Activated CD8-positive, alpha-beta memory T cell treated with anti-CD3 and anti-CD28 coated beads, Interleukin-2, amount 50 U/mL, for 48 hours (primary cell): Measurements from ENCODE around the gene MSMO1.
"Not testable (repeated sequence)": the region's sequence is repeated elsewhere in the genome, so short reads cannot be mapped to it uniquely, and the experiment has no call there.

Experiments
- DNase-seq: peaks from one replicate; pipeline ENCODE4 v3.0.0-alpha.2; 2020

The MSMO1 gene

DNA sequence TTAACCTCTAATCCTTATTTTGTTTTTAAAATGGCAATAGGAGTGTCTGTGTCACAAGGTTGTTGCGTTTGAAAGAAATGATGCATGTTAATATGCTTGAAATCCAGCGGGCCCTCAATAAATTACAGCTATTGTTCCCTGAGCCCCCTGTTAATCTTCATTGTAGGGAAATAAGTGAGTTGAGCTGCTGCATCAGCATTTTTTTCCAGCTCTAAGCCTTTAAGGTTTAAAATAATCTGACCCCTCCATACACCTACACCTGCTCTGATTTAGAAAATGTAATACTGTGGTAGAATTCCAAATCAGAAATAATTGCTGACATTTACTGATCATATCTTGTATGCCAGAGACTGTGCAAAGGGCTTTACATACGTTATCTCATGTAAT lies 2.6 kb upstream of the MSMO1 start:
- no peak for DNase-seq

DNA sequence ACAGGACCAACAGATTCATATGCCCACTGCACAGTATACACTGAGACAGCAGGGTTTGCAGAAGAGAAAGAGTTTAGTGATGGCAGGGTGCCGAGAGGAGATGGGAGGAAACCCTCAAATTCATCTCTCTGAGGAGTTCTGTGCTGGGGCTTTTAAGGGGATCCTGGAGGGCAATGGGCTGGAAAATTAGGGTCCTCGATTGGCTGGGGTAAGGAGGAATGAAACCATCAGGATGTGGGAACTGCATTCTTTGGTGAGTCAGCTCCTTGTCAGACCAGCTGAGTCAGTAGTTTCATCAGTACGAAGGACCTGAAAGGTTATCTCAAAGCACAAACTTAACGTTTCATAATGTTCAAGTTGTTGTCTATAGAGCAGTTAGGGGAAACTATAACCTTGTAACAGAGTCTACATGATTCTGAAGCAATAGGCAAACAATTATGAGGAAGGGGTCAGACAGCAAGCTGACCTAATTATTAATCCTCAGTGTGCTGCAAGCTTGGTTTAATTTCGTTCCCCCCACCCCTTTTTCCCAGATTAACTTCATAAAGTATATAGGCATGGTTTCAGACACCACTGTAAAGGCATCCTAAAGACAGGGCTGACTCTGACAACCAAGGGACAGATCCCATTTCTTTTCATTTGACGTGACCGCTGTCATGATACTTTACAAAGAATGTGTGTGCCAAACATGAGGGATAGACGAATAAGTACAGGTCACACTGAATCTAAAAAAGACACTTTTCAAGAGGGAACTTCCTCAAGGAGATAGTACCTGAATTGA lies 1.5 kb upstream of the MSMO1 start:
- no peak for DNase-seq

DNA sequence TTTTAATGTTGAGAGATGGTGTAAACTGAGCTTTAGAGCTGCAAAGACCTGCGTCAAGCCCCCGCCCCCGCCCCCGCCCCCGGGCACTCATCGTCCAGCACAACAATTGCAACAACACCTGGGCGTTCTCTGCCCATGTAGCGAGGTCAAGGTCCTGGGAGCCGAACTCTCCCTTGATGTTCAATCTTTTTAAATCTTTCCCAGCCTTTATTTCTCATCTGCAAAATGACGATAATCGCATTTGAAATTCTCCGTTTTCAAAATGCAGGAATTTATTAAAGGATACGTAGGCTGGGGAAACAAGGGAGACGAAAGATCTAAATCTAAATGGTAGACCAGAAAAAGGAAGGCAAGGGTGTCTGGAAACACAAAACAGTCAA lies 648 bp upstream of the MSMO1 start:
- DNase-seq, result no peak

DNA sequence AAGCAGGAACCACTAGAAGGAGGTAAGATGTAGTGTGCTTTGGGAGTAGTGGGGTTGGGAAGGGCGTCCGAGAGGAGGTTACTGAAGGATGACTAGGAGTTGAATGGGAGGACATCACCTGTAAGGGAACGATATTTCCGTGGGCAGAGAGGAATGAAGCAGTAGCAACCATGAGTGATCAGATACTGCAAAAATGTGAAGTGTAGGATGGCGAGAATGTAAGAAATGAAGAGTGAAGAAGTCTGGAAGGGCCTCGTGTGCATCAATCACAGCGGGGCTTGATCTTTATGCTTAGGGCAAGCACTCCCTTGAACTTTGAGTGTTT lies 594 bp downstream of the MSMO1 start:
- DNase-seq, result no peak

DNA sequence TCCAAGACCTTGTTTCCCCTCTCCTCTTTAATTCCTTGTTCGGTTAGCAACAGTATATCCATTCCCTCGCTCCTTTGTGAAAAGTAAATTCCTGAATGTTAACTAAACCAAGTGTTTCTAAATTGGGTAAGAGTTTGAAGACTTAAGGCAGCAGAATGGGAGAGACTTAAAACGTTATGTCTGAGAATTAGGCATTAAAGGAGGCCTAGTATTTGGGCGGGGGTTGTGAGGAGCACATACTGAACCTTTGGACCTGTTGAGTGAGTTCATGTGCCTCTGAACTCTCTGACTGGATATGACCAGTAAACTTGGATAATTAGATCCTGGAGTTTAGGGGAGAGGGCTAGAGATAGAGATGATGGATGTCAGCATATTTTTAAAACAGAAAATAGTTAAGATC lies 1.2 kb downstream of the MSMO1 start:
- DNase-seq, result no peak

DNA sequence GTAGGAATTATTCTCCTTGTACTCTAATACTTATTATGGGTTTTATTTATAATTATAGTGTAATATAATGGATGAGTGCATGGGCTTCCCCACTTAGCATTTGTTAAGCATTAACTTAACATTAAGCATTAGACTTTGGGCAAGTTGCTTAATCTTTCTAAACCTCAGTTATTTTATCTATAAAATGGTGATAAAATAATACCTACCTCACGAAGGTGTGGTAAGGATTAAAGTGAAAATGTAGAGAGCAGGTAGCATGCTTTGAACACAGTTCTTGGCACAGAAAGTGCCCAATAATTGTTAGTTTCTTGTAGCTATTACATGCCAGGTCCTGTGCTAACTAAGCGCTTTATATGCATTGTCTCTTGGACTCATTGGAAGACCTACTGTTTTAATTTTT lies 2.6 kb downstream of the MSMO1 start:
- DNase-seq, result no peak

DNA sequence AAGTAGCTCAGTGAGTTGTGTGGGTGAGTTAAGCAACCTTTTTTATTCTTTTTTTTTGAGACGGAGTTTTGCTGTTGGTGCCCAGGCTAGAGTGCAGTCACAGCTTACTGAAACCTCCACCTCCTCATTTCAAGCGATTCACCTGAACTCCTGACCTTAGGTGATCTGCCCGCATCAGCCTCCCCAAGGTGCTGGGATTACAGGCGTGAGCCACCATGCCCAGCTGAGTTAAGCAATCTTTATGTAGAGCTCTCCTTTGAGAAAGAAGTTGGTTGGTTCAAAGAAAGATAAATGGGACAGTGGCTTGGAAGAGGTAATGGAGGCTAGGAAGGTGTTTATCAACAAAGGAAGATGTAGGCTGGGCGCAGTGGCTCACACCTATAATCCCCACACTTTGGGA lies 3.2 kb downstream of the MSMO1 start:
- no peak for DNase-seq

DNA sequence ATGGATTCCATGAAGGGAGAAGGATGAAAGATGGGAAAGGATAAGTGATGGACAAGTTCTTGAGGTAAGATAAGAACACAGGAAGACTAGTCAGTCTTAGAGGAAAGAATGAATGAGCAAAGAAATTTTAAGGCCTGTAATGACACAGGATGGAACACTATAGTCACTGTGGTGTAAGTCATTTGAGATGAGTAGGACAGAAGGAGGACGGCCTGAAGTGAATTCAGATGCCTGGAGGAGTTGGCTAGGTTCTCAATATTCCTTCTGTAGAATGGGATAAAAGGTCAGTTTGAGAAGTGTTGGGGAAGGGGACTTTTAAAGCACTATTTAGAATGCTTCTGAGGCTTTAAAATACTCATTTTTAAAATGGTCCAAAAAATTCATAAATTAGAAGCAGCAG lies 3.9 kb downstream of the MSMO1 start:
- DNase-seq, result no peak

DNA sequence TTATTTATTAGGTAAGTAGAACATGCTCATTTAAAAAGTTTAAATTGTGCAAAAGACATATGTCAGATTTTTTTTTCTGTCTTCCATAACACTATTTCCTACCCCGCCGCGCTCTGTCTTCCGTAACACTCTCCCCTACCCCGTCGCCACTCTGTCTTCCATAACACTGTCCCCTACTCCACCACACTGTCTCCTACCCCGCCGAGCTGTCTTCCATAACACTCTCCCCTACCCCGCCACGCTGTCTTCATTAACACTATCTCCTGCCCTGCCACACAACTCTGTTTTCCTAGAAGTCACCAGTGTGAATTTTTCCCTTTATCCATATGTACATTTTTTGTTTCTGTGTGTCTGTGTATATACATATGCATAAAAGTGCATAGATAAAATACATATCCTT lies 4.4 kb downstream of the MSMO1 start:
- DNase-seq, result no peak

DNA sequence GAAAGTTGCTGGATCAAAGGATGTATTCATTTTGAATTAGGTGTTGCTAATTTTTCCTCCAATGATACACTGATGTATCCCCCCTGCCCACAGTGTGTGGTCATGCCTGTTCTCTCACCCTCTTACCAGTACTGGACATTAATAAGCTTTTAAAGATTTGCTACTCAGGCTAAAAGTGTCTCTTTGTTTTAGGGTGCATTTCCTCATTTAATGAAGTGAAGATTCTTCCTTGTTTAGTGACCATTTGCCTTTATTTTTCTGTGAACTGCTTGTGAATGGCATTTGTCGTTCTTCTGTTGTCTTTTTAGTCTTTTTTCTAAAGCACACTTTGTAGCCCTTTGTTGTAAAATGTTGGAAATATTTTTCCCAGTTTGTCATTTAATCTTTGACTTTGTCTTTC lies 5.0 kb downstream of the MSMO1 start:
- DNase-seq, result no peak

DNA sequence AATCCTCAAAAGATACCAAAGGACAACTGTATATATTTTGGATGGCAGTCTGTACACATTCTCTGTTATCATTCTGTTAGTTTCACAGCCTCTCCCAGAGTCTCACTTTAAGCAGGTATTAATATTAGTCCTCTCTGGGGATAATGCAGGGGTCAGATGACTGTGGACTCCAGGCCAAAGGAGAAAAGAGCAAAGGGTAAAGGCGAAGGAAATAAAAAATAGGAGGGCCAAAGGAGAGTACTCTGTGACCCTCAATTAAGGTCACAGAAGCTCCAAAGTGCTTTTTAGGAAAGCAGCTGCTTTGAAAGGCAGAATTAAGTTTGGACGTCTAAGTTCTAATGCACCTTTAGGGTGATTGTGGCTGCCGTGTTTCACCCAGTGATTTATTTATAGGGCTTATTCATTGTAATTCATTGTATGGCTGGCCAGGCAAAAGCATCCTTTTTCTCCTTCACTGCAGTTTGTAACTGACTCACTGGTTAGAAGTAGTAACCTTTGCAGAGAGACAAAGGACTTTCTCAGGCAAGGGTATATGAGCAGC lies 7.8 kb downstream of the MSMO1 start:
- no peak for DNase-seq

DNA sequence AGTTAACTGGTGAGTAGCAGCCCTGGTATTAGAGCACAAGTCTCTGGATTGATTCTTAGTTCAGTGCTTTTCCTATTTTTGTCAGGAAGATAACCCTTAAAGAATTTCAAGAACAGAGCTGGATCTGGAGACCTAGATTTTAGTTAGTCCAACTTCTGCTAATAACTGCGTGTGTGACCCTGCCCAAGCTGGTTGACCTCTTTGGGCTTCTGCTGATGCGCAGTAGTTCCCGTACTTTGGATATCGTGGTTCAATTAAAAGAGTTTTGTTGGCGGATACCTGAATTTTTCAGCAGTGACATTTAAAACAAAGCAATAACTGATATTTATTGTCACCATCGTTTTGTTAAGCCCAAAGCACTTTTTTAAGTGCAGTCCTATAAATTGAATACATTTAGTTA lies 9.3 kb downstream of the MSMO1 start:
- no peak for DNase-seq

DNA sequence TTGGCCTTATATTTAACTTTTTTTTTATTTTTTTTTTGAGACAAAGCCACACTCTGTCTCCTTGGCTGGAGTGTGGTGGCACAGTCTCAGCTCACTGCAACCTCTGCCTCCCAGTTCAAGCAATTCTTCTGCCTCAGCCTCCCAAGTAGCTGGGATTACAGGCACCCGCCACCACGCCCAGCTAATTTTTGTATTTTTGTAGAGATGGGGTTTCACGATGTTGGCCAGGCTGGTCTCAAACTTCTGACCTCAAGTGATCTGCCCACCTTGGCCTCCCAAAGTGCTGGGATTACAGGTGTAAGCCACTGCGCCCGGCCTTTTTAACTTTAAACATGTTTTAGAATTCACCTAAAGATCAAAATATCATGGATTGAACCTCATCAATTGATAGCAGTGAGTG lies 14.9 kb downstream of the MSMO1 start:
- not testable (repeated sequence) for DNase-seq

DNA sequence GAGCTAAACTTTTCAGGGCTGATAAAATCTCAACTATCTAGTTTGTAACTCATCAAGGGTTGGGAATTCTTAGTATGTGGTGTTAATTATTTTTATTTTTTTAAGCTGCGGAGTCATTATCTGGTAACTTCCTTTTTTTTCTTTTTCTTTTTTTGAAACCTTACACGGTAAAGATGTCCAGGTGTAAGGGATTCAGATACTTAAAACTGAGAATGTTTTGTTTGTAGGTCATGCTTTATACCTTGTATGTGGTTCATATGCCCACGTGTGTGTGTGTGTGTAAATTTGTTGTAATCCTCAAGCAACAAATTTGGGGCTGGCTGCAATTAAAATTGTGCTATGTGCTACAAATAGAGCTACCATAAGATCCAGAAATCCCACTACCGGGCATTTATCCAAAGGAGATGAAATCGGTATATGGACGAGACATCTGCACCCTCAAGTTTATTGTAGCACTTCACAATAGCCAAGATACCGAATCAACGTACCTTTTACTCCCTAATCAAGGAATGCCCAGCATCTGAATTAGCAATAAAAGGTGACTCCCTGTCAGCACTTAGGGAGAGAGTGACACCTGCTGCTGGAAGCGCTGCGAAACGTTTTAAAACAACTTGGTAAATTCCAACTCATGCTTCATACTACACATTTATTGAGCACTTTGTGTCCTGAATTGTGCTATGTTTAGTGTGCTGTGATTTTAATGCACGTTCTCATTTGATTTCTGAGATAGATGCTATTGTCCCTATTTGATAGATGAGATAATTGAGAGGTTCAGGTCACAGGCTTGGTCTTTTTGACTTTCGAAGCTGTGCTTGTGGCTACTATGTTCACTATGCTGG lies 16.1 kb downstream of the MSMO1 start:
- DNase-seq, result no peak

DNA sequence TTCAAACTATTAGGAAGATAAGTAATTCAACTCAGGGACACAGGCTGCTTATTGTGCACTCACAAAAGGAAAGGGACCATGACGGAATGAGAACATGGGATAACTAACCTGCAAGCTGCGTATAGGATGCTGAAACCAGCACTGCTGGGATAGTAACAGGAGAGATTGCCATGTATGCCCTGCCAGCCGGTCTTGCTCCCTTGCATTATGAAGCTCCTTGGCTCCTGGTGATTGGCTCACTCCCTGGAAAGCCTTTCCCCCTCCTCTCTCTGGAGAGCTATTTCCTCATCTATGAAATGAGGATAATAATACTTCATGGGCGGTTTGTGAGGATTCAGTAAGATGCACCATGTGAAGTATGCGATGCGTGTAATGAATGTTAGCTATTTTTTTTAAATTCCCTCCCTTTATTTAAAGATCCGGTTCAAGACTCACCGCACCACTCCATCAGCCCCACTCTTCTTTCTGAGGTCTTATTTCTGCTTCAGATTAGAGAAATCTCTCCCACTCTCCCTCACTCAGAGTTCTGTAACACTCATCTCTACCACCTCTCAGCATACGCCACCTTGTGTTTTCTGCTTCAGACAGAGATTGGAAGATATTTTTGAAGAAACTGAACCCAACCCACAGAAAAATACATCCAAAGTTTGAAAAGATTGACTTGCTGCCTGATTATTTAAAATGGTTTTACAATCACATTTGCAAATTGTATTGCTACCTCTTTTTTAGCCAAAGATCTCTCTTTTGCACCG lies 18.4 kb downstream of the MSMO1 start:
- DNase-seq, result no peak

DNA sequence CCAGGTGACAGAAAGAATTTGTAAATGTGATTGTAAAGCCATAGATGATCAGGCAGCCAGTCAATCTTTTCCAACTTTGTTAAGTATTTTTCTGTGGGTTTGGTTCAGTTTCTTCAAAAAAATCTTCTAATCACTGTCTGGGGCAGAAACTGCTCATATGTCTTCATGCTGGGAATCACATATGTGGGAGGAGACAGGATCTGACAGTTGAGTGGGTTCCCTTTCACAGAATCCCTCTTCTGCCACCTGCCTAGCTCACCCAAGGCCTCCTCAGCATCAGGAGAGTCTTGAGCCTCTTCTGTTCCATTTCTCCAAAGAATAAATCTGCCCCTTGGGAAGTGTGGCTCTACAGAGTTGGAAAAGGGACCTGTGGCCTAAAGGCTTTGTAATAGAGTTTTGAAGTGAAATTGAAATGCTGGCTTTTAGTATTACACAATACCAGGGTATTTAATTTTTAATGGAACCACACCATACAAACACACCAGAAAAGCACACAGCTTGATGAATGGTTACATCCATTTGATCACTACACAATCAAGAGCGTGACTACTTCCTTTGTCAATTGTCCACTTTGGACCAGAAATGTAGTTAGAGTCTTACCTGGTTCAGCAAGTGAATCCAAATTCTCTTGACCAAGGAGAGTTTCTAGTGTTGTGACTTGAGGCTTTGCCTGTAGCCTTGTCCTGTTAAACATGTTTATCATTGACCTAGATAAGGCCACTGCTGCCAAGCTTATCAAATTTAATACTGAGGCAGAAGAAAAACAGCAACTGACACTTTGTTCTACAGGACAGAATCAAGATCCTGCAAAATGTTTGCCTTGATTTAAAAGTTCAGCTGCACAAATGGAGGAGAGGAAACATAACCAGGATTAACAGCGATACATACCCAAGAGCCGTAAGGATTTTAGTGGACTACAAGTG lies 20.4 kb downstream of the MSMO1 start:
- no peak for DNase-seq

DNA sequence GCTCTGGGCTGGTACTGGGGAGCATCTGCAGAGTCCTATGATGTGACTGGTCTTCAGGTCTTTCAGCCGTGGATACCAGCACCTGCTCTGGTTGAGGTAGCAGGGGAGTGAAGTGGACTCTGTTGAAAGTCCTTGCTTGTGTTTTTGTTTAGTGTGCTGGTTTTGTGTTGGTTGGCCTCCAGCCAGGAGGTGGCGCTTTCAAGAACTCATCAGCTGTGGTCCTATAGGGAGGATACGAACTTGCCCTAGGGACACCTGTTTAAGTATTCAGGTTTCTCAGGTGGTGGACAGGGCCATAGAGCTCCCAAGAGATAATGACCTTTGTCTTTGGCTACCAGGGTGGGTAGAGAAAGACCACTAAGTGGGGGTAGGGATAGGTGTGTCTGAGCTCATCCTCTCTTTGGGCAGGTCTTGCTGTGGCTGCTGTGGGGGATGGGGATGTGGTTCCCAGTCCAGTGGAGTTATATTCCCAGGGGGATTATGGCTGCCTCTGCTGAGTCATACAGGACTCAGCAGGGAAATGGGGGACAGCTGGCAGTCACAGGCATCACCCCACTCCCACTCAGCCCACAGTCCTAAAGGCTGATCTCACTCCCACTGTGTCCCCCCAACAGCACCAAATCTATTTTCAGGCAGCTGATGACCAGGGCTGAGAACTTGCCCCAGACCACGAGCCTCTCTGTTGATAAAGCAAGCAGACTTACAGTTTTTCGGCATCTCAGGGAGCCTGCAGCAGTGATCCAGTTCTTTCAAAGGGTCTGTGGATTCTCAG lies 24.1 kb downstream of the MSMO1 start:
- DNase-seq, result no peak

DNA sequence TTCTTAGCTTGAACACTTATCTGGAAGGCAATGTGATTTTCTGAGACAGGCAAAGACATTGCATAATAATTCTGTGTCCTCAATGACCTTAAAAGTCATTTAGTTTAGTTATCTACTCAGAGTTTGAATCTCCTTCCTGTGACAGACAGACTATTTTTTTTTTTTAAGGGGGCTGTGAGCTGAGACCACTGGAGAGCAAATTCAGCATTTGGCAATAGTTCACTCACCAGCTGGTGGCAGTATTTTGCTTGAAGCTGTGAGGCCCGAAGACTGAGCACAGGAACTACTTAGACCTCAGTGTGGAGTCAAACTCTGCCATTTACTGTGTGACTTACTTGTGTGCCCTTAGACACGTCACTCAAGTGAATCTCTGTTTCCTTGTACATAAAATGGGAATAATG lies 28.4 kb downstream of the MSMO1 start:
- no peak for DNase-seq

DNA sequence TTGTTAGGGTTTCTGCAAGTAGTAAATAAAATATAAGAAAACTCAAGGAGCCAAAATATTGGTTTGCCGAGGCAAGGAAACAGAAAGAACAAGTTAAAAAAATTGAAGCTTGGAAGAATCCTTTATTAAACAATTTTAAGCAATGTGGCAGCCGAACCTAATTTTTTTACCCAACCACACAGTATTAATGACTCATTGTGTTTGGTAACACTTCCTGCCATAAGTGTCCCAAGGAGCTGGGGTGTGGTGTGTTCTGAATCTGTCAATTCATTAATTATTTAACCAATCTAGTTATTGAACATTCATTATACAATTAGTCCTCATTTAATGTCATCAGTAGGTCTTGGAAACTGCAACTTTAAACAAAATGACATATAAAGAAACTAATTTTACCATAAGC lies 32.0 kb downstream of the MSMO1 start:
- DNase-seq, result no peak

DNA sequence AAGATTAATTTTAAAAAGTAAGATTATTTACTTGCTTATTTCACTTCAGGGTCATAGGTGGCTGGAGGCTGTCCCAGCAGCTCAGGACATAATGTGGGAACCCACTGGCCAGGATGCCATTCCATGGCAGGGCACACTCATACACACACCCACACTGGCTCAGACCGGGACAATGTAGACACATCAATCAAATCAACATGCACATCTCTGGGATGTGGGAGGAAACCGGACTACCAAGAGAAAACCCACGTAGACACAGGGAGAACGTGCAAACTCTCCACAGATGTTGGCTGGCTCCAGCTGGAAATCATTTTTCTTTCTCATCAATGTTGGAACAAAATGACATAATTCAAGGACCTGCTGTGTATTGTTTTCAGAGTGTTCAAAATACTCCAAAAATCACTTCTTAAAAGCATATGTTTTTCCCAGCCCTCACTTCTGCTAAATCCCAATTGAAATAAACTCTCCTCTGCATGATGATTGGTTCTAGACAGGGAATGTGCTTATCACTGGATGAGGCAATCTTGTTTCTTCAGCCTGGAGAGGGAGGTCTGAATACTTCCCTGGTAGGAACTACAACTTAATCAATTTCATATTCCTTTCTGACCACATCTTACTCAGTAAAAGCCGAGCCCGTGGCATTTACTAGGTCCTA lies 32.7 kb downstream of the MSMO1 start:
- no peak for DNase-seq

DNA sequence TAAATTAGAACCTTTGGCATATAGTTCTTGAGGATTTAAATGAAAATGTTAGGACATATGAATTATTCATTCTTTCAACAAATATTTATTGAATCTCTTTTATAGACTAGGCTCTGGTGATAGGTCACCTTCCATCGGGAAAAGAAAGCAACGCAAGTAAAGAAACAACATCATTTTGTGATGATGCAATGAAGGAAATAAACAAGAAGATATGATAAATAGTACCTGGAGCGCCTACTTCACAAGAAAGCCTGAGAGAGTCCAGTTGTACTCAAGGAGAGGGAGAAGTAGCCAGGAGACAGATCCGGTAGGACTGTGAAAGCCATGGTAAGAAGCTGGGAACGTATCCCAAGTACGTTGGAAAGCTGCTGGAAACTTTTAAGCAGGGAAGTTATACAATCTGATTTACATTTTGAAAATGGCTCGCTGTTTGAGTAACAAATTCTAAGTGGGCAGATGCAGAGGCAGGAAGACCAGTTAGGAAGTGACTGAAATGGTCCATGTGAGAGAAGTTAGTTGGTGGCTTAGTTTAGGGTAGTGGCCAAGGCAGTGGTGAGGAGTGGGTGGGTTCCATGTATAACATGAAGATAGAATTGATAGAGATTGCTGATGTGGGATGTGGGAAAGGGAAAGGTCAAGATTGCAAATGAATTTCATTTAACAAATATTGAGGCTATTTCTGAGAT lies 33.7 kb downstream of the MSMO1 start:
- no peak for DNase-seq
